Activated CD8-positive, alpha-beta memory T cell treated with anti-CD3 and anti-CD28 coated beads, Interleukin-2, amount 50 U/mL, for 24 hours (primary cell): ENCODE data around the gene GPN2.

Experiments
- DNase-seq: peaks from one replicate; pipeline ENCODE4 v3.0.0-alpha.2; 2020; ENCODE audit errors: extremely low read depth

Gene GPN2

DNA sequence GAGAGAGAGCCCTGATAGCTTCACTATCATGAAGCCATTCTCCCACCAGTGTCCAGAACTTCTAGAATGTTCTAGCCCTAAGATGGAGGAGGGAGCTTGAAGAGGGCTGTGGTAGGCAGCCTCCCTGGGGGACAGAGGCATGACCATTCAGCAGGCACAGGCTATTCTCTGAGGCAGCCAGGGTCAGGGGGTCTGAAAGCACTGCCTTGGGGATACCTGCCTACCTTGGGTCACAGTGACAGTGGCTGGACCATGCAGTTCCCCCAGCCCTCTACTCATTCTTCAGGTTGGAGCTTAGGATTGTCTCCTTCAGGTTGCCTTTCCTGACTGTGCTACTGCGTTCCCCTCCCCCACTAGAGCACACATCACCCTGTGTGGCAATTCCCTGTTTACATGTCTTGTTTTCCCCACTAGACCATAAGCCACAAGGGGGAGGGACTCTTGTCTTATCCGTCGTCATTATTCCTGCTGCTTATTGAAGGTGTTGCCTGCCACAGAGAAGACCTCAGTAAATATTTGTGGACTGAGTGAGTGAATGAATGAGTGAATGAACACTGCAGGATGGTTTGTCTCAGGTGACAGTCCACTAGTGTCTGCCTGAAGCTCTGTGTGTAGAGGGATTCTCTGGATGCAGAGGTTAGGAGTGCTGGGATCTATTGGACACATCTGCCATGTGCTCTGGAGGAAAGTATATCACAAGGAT lies 58.4 kb downstream of the GPN2 start:
- no peak for DNase-seq

DNA sequence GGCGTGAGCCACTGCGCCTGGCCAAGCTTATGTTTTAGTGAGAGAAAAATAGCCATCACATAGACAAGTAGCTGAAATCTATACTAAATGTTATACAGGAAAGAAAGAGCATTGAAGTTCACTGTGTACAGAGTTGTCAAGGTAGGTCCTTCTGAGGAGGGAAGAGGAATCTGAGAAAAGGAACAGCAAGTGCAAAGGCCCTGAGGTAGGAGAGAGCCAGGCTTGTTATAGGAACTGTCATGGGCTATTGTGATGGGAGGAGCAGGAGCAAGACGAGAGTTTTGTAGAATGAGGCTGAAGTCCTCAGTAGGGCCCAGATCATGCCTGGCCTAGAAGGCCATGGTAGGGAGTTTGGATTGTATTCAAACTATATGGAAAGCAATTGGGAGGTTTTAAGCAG lies 59.0 kb downstream of the GPN2 start:
- DNase-seq: no peak

DNA sequence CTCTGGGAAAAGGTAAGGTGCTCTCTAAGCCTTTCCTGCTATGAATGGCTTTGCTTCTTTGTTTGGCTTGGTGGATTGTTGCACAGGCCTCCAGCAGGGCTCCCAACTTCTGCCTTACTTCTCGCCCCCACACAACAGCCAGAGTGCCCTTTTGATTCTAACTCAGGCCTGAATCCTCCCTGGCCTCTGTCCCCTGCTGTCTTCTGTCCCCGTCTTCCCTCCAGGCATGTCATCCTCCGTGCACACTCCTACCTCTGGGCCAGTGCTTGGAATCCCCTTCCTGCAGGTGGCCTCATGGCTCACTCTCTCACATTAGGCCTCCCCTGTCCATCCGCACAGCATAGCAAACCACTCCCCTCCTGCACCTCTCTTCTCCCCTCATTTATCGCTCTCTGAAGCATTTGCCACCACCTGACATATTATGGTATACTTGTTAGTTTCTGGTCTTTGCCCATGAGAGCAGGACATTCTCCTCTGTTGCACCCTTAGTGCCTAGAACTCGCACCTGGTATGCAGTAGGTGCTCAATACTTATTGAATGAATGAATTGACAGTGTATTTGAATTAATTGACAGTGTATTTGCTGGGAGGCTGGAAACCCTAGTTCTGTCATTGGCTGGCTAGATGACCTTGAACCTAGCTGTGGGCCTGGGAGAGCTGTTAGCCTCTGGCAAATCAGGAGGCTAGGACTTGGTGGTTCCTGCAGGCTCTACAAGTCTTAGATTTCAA lies 60.7 kb downstream of the GPN2 start:
- no peak for DNase-seq

DNA sequence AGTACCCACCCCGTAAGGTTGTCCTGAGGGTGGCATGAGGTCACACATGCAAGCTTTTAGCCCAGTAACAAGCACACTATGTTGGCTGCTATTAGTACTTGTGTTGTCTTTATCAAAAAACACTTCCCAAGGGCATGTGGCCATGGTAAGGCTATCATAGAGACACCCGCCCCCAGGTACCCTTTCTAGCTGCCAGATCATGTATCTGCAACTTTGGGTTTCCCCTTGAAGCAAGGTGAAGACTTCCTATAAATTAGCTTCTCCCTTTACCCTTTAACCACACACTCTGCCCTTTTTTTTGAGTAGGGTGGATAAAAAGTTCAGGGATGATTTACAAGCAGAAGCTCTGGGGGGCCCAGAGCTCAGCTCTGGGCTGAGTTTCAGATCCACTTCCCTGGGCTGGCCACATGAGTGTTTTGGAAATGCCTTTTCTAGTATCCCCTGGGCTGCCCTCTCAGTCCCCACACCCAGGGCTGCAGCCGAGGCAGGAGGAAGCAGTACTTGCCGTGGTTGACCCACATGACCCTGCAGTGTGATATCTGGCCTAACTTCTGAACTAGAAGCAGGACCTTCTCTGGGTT lies 61.6 kb downstream of the GPN2 start:
- no peak for DNase-seq

DNA sequence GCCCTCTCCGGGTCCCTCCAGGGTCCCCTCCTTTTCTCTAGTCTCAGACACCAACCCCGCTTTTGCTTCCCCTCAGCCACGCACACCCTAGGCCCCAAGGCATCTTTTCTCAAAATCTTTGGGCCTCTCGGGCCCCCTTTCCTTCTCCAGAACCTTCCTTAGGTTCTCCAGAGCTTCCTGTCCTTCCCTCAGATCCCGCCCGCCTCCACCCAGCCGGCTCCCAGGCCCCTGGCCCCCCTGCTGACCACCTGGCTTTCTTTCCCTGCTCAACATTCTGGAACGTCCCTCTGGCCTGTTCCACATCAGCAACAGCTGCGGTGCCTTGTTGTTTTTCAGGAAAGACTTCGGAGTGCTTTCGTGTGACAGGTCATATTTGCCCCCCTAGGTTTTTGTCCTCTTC lies 62.4 kb downstream of the GPN2 start:
- no peak for DNase-seq

DNA sequence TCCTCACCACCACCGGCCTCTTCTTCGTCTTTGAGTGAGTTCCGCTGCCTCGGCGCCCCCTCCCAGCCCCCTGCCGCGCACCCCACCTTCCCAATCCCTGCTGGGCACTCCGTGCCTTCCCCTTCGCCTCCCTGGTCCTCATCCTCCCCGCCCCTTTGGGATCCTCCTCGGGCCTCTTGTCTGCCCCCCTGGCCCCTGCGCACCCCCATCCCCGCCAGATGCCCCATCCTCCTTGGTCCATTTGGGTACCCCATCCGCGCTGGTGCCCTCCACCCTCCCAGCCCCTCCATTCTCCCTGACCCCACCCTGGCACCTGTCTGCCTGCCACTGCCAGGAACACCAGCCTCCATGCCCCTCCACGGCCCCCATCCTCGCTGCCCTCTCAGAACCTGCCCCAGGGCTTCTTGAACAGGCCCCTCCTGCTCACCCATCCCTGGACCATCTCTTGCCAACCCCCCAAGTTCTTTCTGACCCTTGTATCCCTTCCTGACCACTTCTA lies 62.9 kb downstream of the GPN2 start:
- DNase-seq: no peak

DNA sequence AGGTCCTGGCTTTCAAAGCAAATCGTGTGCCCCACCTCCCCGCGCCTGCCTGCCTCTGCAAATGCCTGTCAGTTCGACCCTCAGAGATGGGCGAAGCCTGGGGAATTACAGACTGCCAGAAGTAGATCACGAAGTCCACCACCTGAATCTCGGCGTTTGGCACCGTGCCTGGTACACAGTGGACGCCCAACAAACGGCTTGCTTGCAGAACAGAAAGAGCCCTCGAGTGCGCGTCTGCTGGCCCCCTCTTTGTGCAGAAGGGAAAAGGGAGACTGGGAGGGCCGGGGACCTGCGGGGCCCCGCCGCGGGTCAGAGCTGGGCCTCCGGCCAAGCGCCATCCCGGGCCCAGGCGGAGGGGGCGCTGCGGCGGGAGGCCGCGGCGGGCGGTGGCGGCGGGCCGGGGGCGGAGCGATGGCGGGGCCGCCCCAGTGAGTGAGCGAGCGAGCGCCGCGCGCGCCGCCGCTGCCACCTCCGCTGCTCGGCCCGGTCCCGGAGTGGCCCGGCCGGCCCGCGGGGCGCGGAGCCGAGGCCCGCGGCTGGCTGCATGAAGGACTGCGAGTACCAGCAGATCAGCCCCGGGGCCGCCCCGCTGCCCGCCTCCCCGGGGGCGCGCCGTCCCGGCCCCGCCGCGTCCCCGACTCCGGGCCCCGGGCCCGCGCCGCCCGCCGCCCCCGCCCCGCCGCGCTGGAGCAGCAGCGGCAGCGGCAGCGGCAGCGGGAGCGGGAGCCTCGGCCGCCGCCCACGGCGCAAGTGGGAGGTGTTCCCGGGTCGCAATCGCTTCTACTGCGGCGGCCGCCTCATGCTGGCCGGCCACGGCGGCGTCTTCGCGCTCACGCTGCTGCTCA lies 63.6 kb downstream of the GPN2 start, which contains the start of gene ZDHHC18:
ZDHHC18 (plus strand) TSS at position 428 of the 845 bp plus-strand sequence; CDS start at position 545, 117 bp downstream.
- no peak for DNase-seq
